ENCODE data around the gene IL20RA.
"Not testable (repeated sequence)": the region's sequence is repeated elsewhere in the genome, so short reads cannot be mapped to it uniquely, and the experiment has no call there.

IL20RA gene

DNA sequence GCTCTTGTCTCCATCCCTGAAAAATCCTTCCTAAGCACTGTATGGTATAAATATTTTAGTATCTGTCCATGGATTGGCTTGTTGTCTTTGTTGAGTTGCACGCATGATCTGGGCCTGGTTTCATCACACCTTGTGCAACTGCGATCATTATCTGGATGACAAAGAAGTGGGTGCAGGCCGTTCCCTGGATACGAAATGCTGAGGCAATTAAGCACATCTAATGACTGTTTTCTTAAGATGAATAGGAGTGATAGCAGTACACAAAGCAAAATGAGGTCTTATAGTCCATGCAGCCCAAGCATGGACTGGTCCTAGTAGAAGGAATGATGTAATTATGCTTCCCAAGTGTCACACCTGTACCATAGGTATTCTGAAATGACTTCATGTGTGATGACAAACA, 74.8 kb downstream of the IL20RA start:
- no peak for DNase-seq (ENCODE audit: low read depth)

DNA sequence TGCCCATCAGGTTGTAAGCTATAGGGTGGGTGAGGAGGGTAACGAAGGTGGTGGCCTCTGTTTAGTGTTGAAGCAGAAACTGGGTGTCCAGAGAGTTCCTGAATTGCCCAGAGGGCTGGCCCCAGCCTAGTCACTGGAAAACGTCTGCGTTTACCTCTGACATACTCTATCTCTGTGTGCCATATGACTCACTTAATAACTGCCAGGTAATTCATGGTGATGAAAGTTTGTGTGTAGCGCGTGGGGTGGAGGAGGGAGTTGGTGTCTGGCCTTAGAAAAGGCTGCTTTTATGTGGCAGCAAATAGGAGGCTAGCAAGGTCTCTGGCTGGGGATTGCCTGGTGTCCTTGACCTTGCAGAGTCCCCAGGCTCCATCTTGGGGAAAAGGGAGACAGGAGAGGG, 75.3 kb downstream of the IL20RA start:
- no peak for DNase-seq (ENCODE audit: low read depth)

DNA sequence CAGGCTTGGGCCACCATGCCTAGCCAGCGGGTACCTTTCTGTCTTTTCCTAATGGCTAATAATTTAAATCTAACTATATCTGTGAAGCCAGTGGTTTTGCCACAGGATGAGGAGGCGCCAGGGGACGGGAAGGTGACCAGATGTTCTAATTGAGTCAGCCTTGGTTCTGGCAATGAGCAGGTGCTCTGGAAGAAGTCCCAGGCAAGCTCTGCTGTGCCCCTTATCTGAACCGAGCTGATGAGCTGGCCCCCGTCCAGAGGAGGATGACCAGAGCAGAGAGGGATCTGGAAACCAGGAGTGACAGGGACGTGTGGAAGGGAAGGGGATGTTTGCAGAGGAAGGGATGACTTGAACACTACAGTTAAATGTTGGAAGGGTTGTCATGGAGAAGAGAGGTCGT, 75.9 kb downstream of the IL20RA start:
- DNase-seq (ENCODE audit: low read depth), result no peak

DNA sequence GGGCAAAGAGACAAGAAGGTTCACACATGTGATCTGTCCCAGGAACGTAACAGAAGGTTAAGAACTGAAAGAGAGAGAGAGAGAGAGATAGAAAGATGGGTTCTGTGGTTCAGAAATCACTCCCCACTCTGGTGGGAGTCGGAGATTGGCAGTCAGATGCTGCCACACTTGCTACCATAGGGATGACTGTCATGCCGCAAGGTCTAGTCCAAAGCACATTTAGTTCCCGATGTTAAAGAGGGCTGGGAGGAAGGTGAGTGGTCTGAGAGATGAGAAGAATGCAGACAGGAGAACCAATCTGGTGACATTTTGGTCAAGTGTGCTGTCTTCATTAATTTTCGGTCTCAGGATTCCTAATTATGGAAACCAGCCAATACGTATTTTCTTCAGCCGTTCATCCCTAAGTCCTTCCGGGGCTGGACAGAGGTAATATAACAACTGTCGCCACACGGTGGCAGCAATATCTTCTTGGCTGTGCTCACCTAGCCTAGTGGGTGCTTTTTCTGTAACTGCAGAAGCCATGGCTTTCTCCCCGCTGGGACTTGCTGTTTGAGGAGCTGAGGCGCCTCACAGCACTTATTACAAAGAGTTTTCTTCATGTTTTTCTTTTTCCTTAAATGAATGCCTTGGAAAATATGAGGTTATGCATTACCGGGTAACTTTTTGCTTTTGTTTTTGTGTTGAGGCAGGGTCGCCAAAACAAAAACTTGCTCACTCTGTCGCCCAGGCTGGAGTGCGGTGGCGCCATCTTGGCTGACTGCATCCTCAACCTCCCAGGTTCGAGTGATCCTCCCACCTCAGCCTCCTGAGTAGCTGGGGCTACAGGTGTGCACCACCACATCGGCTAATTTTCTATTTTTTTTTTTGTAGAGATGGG, 76.7 kb downstream of the IL20RA start:
- peak; percentile 72 for DNase-seq (ENCODE audit: low read depth)

DNA sequence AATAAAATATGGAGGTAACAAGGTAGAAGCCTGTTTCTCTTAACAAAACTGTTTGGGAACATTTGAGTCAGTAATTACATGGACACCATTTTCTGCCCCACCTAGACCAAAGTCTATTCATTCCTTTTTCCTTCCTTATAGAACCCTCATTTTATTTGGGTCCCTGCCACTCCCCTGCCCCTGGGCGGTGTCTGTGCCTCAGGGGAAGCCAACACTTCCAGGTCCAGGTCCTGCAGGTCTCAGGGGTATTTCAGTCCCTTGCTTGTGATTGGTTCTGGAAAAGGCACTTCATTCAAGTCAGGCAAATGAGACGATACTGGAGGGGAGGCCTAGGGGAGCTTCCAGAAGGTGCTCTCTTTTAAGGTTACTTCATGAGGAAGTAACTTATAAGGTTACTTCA, 80.4 kb downstream of the IL20RA start:
- DNase-seq (ENCODE audit: low read depth), result no peak

DNA sequence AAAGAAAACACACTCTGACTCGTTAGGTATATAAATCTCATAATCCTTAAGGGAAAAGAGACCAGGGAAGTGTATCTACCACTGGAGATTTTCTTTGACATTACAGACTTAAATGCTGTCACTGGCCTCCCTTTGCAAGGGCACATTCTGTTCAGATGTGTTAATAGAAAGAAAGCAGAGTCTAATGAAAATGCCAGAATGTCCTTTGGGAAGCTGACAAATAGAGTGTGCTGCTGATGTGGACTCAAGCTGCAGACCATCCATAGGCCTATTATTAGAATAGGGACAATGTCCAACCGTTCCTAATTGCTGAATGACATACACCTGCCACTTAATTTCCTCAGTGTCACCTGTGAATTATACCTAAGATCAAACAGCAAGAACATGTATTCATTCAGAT, 81.5 kb downstream of the IL20RA start:
- DNase-seq (ENCODE audit: low read depth), result no peak

DNA sequence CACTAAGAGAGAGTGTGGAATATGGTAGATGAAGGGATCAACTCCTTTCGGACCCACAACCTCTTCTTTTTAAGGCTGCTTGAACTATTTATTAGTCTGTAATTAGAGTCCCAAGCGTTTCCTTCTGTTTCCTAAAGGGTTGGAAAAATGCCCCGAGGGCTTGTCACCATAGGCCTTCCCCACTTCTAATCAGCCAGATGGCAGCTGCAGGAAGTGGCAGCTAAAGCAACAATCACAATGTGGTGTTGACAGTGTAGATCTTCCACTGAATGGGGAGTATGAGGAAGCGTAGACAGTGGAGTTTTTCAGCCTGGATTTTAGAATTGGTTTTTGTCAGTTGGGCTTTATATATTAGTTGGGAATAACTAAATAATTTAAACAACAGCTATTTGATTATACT, 82.1 kb downstream of the IL20RA start:
- DNase-seq (ENCODE audit: low read depth), result no peak

DNA sequence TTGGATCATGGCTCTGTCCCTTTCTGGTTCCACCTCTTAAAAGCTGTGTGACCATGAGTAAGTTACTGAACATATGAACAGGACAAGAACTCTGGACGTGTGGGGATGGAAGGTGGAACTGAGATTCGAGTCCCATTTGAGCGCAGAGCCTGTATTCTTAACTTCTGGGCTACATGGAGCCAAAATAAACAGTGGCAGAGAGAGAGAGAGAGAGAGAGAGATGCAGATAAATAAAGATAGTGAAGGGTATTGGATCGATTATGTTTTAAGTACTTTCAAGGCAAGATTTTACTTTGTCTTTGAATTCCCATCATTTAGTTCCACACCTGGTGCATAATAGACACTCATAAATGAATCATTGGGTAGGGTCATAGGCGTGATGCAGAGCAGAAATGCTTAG, 82.9 kb downstream of the IL20RA start:
- no peak for DNase-seq (ENCODE audit: low read depth)

DNA sequence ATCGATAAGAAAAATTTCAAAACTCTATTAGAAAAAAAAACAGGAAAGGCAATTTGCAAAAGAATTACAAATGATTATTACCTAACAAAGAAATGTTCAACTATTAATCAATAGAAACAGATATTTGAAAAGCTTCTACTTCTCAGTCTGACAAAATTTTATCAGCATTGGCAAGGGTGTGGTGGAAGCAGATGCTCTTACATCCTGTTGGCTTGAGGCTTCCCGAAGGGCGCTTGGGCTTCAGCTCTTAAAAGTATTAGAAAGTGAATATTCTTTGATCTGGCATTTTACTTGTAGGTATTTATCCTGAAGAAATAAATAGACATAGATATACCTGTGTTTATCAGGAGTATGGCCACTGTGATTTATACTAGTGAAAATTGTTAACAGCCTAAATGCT, 84.0 kb downstream of the IL20RA start:
- DNase-seq (ENCODE audit: low read depth), result no peak

DNA sequence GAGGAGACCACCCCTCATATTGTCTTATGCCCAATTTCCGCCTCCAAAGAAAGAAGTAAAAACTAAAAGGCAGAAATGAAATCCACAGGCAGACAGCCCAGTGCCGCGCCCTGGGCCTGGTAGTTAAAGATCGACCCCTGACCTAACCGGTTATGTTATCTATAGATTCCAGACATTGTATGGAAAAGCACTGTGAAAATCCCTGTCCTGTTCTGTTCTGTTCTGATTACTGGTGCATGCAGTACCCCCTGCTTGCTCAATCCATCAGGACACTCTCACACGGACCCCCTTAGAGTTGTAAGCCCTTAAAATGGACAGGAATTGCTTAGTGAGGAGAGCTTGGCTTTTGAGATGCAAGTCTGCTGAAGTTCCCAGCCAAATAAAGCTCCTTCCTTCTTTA, 84.8 kb downstream of the IL20RA start:
- not testable (repeated sequence) for DNase-seq (ENCODE audit: low read depth)

DNA sequence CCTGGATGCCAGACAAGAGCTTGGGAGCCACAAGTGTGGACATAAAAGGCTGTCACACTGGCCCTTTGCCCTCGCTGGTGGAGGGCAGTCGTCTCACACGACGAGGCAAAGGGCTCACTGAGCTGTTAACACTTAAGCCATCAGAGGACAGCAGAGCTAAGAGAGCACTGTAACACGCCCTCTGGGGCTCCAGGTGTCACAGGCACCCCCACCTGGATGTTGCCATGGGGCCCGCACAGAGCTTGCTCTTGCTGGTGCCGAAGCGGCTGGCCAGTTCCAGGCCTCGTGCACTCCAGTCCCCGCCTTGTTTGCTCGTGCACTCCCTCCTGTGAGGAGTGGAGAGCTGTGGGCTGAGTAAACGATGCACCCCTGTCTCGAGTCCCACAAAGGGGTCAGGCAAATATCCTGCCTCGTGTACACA, 85.3 kb downstream of the IL20RA start:
- DNase-seq (ENCODE audit: low read depth), result no peak

DNA sequence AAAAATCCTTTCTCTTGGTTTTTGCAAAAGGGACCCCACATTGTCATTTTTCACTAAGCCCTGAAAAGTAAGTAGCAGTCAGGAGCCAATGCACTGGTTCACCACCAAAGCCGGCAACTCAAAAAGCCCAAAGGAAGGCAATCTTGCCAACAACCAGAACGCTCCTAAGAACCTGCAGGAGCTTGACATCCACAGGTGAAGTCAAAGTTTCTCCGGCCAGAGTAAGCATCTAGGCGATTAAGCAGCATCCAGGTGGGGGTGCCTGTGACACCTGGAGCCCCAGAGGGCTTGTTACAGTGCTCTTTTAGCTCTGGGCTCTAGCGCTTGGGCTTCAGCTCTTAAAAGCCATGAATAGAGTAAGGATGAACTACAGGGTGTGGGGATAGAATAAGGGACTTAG, 86.6 kb downstream of the IL20RA start:
- no peak for DNase-seq (ENCODE audit: low read depth)

DNA sequence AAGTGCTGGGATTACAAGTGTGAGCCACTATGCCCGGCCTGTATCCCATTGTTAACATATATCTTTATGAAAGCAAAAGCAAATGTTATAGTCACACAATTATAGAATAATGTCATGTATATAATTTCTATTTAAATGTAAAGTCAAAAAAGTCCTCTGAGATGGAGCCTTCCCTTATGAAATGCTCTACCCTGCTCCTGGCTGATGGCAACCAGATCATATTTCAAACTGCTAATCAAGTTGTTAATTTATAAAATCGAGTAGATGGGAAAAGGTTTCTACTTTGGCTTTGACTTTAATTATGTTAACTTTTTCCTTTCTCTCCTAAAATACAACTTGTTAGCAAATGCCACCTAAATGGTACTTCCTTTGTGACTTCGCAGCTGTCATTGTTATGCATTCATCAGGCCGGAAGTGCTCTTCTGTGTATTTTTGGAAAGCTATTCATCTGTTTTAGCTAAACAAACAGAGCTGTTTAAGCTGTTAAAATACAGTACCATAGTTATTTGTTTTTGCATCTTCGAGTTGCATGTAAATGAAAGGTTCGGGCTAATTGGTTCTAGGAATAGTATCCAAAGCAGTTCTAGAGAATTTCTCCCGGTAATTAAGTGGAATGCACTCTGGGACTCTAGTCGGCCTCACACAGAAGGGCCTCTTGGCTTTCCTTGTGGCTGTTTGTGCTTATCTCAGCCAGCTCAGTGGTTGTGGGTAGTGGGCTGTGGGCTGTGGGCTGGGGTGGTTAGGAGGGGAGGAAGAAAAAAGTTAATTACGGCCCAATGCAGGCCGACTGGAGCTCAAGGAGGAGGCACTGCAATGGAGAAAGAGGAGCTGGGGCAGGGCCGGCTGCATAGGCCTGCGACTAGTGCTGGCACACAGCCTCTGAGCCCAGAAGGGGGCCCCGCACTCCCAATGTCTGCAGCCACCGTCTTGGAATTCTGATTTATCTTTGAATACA, 87.9 kb downstream of the IL20RA start:
- DNase-seq (ENCODE audit: low read depth), result no peak

DNA sequence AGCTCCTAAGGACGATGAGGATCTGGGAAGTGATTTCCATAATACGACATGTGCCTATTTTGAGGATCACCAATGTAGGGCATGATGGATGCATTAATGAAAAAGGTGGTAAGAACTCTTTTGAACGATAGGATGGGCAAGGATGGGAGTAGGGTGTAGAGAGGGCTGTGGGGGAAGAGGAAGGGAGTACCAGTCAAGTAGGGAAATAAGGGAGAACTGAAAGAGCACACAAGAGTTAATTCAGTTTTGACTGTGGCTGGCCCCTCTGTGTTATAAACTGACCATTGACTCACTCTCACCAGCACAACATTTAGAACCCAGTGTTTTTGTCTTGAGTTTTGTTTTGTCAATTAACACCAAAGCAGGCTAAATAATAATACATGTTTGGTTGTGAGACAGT, 89.6 kb downstream of the IL20RA start:
- no peak for DNase-seq (ENCODE audit: low read depth)

DNA sequence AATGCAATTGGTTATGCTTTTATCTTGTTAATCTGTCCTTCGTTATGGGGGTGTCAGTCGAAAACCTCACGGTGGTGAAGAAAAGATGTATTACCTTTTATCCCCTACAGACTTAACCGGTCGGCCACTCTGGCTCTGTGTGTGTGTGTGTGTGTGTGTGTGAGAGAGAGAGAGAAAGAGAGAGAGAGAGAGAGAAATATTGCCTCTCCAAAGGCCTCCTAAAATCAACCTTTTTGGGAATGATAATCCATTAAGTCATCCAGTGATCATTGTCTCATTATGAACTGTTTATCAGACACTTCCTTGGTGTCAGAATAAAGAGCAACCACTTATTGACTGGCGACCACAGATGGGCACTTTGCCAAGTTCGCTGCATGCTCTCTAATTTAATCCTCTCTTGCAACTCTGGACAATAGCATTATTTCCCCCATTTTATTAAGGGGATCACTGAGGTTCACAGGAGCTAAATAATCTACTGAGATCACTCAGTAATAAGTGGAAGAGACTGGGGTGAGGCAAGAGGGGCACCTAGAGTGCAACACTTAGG, 92.0 kb downstream of the IL20RA start:
- DNase-seq (ENCODE audit: low read depth), result no peak

DNA sequence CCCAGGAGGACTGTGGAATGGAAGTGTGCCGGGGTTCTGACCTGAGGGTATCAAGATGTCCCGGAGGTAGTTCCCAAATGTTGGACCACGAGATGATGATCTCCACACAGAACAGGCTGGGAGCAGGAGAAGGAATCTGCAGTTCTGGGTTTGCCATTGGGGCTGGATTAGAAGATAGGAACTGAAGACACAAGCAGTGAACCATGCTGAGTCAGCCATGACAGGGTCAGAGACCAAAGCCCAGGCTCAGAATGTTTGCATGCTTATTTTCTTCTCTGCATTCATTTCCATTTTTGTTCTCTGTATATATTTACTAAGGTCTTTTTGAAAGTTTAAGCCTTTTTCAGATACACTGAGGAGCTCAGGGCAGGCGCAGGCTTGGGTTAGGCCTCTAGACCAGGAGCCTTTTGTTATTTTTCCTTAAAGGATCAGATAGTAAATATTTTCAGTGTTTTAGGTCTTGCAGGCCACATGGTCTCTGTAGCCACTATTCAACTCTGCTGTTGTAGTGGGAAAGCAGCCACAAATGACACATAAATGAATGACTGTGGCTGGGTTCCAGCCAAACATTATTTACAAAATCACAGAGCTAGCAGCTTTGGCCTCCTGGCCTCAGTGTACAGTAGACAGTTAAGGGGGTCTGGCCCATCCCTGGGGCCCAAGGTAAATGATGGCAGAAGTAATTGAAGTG, 94.2 kb downstream of the IL20RA start:
- DNase-seq (ENCODE audit: low read depth), result peak; percentile 10
